HepG2 (cell line): ENCODE measurements around the gene METRNL. TPM values are rescaled to one million over a fixed set of nuclear protein-coding genes. Genes with fewer than 3 reads are reported as not detected.

Experiments used
- CBX5 ChIP-seq: sonication (generic); formaldehyde crosslinking; IDR thresholded peaks from 2 replicates; pipeline ENCODE4 v1.4.0; 2020; ENCODE audit warnings: missing genetic modification reagents, borderline replicate concordance
- HNRNPH1 ChIP-seq: fragments of 200-400 bp; formaldehyde crosslinking; optimal IDR thresholded peaks from 2 replicates; pipeline ENCODE3; 2017; ENCODE audit warnings: mild to moderate bottlenecking, low read depth, low read length
- HOXA5 ChIP-seq: sonication (generic); formaldehyde crosslinking; IDR thresholded peaks from 2 replicates; pipeline ENCODE4 v1.4.0; 2020; ENCODE audit warnings: missing genetic modification reagents
- MEIS1 ChIP-seq: sonication (generic); formaldehyde crosslinking; IDR thresholded peaks from 2 replicates; pipeline ENCODE4 v1.9.0; 2021; ENCODE audit warnings: mild to moderate bottlenecking, missing genetic modification reagents, moderate library complexity, borderline replicate concordance
- PHF5A ChIP-seq: IDR thresholded peaks from one replicate; pipeline ENCODE4 v1.6.1; 2018; ENCODE audit warnings: low read depth, missing genetic modification reagents; ENCODE audit not compliant: unreplicated experiment
- RORA ChIP-seq: sonication (generic); formaldehyde crosslinking; IDR thresholded peaks from 2 replicates; pipeline ENCODE4 v1.5.0; 2020; ENCODE audit warnings: mild to moderate bottlenecking, missing genetic modification reagents, moderate library complexity
- SMYD3 ChIP-seq: sonication (generic); formaldehyde crosslinking; IDR thresholded peaks from 2 replicates; pipeline ENCODE4 v1.8.1; 2023; ENCODE audit warnings: mild to moderate bottlenecking, missing genetic modification reagents
- SP2 ChIP-seq: sonication (generic); formaldehyde crosslinking; IDR thresholded peaks from 2 replicates; pipeline ENCODE4 v1.5.1; 2020; ENCODE audit warnings: mild to moderate bottlenecking, missing genetic modification reagents
- TCF7 ChIP-seq: sonication (generic); IDR thresholded peaks from 2 replicates; pipeline ENCODE4 v1.6.1; 2016; ENCODE audit warnings: antibody characterized with exemption, low read depth
- ZBTB8A ChIP-seq: sonication (generic); formaldehyde crosslinking; IDR thresholded peaks from 2 replicates; pipeline ENCODE4 v1.4.0; 2020; ENCODE audit warnings: mild to moderate bottlenecking, low read depth, missing genetic modification reagents, borderline replicate concordance
- ZIK1 ChIP-seq: sonication (generic); formaldehyde crosslinking; IDR thresholded peaks from 2 replicates; pipeline ENCODE4 v1.5.0; 2020; ENCODE audit warnings: mild to moderate bottlenecking, low read depth, missing genetic modification reagents, borderline replicate concordance
- ZNF558 ChIP-seq: sonication (generic); formaldehyde crosslinking; IDR thresholded peaks from 2 replicates; pipeline ENCODE4 v1.9.0; 2022; ENCODE audit warnings: mild to moderate bottlenecking, missing genetic modification reagents, borderline replicate concordance
- ZNF720 ChIP-seq: sonication (generic); formaldehyde crosslinking; IDR thresholded peaks from 2 replicates; pipeline ENCODE4 v1.4.0; 2020; ENCODE audit warnings: missing genetic modification reagents
- ZNF747 ChIP-seq: sonication (generic); formaldehyde crosslinking; IDR thresholded peaks from 2 replicates; pipeline ENCODE4 v1.8.1; 2023; ENCODE audit warnings: missing genetic modification reagents, mild to moderate bottlenecking, borderline replicate concordance
- ZSCAN30 ChIP-seq: sonication (generic); formaldehyde crosslinking; IDR thresholded peaks from 2 replicates; pipeline ENCODE4 v1.5.0; 2020; ENCODE audit warnings: mild to moderate bottlenecking, missing genetic modification reagents
- polyA plus RNA-seq, 8 experiments: library from polyadenylated mRNA; depleted of rRNA in 3 of 8; stranded (reverse) in 7 of 8; unstranded in 1 of 8; fragments of >200 nt; fragmentation: Illumina TruSeq in 4 of 8; extraction: Trizol in 4 of 8; gene quantifications; 2 replicates each; pipeline versions ENCODE4 v1.2.1 to v1.2.3, GENCODE V29; 2011 to 2016; ENCODE audit warnings: low read depth in 4 of 8, missing spikeins in 1 of 8, mixed read lengths in 1 of 8; ENCODE audit not compliant: insufficient read depth in 1 of 8
- total RNA-seq, 5 experiments: library from RNA; depleted of rRNA; stranded (reverse); fragments of >200 nt; fragmentation: Illumina TruSeq; extraction: Trizol; gene quantifications; 2 replicates each; pipeline ENCODE4 v1.2.3, GENCODE V29; 2016; ENCODE audit warnings: low read depth in 1 of 5
- TF ChIP-seq, protein P1 (sequence below): sonication (generic); formaldehyde crosslinking; IDR thresholded peaks from 2 replicates; pipeline ENCODE4 v1.9.0; 2022; ENCODE audit warnings: missing genetic modification reagents, mild to moderate bottlenecking, borderline replicate concordance
- TF ChIP-seq, protein P2 (sequence below): IDR thresholded peaks from 2 replicates; pipeline ENCODE4 v1.6.1; 2012; ENCODE audit warnings: low read depth, low read length, improper control_type of control experiment
- TF ChIP-seq, protein P3 (sequence below): sonication (generic); formaldehyde crosslinking; IDR thresholded peaks from 2 replicates; pipeline ENCODE4 v1.4.0; 2020; ENCODE audit warnings: missing genetic modification reagents, low read depth, mild to moderate bottlenecking, borderline replicate concordance
- TF ChIP-seq, protein P4 (sequence below): sonication (generic); formaldehyde crosslinking; IDR thresholded peaks from 2 replicates; pipeline ENCODE4 v1.4.0; 2020; ENCODE audit warnings: mild to moderate bottlenecking, low read depth, missing genetic modification reagents
- TF ChIP-seq, protein P5 (sequence below): sonication (generic); formaldehyde crosslinking; IDR thresholded peaks from 2 replicates; pipeline ENCODE4 v1.4.0; 2020; ENCODE audit warnings: missing genetic modification reagents

Gene METRNL
- total and polyA plus RNA-seq, 2 of the 13 experiments (the other 11 are each of a cell fraction or from before 2014, with no cell fraction given), result 0.66 to 0.84 TPM

DNA sequence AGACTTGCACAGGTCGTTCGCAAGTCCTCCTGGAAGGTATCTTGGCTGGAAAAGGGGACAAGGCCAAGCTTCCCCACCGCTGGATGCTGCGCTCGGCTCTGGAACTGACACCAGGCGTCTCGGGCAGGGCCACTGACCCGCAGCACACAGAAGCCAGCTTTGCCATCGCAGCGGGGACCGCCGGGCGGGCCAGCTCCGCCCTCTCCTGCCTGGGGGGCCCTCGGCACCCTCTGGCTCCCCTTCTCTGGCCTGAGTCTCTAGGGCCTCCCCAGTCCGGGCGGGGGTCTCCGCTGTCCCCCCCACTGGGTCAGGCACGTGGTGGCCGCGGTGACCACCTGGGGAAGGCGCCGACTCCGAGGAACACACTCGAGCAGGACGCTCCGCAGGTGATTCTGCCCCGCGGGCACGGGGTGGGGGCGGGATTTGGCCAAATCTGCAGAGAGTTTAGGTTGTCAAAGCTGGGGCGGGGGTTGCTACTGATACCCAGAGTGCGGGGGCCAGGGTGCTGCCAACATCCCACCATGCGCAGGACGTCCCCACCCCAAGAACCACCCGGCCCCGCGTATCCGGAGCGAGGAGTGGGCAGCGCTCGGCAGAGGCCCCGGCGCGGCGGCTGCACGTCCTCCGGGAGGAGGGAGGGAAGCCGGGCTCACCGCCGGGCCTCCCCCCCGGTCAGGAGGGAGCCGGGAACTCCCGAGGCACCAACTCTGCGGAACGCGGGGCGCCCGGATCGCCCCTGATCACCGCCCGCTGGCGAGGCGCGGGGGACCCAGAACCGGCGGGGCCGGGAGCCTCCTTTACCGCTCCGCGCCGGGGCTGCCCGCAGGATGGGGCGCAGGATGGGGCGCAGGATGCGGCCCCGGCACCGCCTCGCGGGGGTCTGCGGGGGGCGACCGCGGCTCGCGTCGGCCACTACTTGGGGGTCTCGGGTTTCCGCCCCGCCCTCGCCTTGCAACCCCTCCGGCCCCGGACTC, 744 bp upstream of the METRNL start (continued):
- TF ChIP-seq, protein P1, sequence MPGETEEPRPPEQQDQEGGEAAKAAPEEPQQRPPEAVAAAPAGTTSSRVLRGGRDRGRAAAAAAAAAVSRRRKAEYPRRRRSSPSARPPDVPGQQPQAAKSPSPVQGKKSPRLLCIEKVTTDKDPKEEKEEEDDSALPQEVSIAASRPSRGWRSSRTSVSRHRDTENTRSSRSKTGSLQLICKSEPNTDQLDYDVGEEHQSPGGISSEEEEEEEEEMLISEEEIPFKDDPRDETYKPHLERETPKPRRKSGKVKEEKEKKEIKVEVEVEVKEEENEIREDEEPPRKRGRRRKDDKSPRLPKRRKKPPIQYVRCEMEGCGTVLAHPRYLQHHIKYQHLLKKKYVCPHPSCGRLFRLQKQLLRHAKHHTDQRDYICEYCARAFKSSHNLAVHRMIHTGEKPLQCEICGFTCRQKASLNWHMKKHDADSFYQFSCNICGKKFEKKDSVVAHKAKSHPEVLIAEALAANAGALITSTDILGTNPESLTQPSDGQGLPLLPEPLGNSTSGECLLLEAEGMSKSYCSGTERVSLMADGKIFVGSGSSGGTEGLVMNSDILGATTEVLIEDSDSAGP (CRISPR knock-in tag), result no peak
- no peak for TF ChIP-seq SMYD3
- no peak for TF ChIP-seq ZIK1 (CRISPR knock-in tag)
- TF ChIP-seq PHF5A, result no peak
- no peak for TF ChIP-seq MEIS1 (CRISPR knock-in tag)
- no peak for TF ChIP-seq ZNF747
- no peak for TF ChIP-seq RORA (CRISPR knock-in tag)
- TF ChIP-seq, protein P2, sequence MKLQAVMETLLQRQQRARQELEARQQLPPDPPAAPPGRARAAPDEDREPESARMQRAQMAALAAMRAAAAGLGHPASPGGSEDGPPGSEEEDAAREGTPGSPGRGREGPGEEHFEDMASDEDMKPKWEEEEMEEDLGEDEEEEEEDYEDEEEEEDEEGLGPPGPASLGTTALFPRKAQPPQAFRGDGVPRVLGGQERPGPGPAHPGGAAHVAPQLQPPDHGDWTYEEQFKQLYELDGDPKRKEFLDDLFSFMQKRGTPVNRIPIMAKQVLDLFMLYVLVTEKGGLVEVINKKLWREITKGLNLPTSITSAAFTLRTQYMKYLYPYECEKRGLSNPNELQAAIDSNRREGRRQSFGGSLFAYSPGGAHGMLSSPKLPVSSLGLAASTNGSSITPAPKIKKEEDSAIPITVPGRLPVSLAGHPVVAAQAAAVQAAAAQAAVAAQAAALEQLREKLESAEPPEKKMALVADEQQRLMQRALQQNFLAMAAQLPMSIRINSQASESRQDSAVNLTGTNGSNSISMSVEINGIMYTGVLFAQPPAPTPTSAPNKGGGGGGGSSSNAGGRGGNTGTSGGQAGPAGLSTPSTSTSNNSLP, result no peak
- TF ChIP-seq, protein P3, sequence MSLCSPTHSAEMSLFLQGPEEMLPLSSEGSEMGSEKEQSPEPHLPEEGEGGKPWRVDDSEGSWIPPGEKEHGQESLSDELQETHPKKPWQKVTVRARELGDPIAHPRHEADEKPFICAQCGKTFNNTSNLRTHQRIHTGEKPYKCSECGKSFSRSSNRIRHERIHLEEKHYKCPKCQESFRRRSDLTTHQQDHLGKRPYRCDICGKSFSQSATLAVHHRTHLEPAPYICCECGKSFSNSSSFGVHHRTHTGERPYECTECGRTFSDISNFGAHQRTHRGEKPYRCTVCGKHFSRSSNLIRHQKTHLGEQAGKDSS (CRISPR knock-in tag), result no peak
- TF ChIP-seq CBX5 (CRISPR knock-in tag), result no peak
- TF ChIP-seq, protein P4, sequence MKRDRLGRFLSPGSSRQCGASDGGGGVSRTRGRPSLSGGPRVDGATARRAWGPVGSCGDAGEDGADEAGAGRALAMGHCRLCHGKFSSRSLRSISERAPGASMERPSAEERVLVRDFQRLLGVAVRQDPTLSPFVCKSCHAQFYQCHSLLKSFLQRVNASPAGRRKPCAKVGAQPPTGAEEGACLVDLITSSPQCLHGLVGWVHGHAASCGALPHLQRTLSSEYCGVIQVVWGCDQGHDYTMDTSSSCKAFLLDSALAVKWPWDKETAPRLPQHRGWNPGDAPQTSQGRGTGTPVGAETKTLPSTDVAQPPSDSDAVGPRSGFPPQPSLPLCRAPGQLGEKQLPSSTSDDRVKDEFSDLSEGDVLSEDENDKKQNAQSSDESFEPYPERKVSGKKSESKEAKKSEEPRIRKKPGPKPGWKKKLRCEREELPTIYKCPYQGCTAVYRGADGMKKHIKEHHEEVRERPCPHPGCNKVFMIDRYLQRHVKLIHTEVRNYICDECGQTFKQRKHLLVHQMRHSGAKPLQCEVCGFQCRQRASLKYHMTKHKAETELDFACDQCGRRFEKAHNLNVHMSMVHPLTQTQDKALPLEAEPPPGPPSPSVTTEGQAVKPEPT (CRISPR knock-in tag), result no peak
- TF ChIP-seq ZBTB8A, result no peak
- TF ChIP-seq HNRNPH1, result no peak
- TF ChIP-seq, protein P5, sequence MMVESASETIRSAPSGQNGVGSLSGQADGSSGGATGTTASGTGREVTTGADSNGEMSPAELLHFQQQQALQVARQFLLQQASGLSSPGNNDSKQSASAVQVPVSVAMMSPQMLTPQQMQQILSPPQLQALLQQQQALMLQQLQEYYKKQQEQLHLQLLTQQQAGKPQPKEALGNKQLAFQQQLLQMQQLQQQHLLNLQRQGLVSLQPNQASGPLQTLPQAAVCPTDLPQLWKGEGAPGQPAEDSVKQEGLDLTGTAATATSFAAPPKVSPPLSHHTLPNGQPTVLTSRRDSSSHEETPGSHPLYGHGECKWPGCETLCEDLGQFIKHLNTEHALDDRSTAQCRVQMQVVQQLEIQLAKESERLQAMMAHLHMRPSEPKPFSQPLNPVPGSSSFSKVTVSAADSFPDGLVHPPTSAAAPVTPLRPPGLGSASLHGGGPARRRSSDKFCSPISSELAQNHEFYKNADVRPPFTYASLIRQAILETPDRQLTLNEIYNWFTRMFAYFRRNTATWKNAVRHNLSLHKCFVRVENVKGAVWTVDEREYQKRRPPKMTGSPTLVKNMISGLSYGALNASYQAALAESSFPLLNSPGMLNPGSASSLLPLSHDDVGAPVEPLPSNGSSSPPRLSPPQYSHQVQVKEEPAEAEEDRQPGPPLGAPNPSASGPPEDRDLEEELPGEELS (CRISPR knock-in tag), result no peak
- no peak for TF ChIP-seq TCF7
- TF ChIP-seq HOXA5, result no peak
- TF ChIP-seq SP2 (CRISPR knock-in tag), result no peak
- no peak for TF ChIP-seq ZNF558
- TF ChIP-seq ZSCAN30 (CRISPR knock-in tag), result no peak
- no peak for TF ChIP-seq ZNF720
